GM12865 (cell line): ENCODE results near the gene CLECL1.
A peak's percentile ranks its signal among the peaks of the same experiment; 100 is the strongest.

Experiments
- DNase-seq: peaks from one replicate; pipeline ENCODE4 v3.0.0; 2010; ENCODE audit warnings: low read depth
- H3K4me3 ChIP-seq: 2 replicates; pipeline ENCODE4 v1.5.1; 2011; ENCODE audit warnings: mild to moderate bottlenecking, low read depth, low read length, control low read depth
- CTCF ChIP-seq: IDR thresholded peaks from 2 replicates; pipeline ENCODE4 v1.5.1; 2011; ENCODE audit warnings: low read length, control low read depth, low read depth, inconsistent platforms; ENCODE audit not compliant: insufficient read depth; ENCODE audit errors: missing control alignments

The CLECL1 gene

GRCh38 chr12:9752145-9752933 is 19.4 kb upstream of the CLECL1 start:
- H3K4me3 ChIP-seq: no peak overlapping the region
- TF ChIP-seq CTCF: no peak
- no peak for DNase-seq

GRCh38 chr12:9751204-9752144 is 18.6 kb upstream of the CLECL1 start:
- TF ChIP-seq CTCF: peak; percentile 38
- H3K4me3 ChIP-seq: no peak overlapping the region
- DNase-seq: peak; percentile 43

- DNase-seq: peak; percentile 82
- H3K4me3 ChIP-seq: no peak overlapping the region
- TF ChIP-seq CTCF: peak; percentile 68
Measured at GRCh38 chr12:9750276-9751203, 17.6 kb upstream of the CLECL1 start.

GRCh38 chr12:9749640-9750039 is 16.7 kb upstream of the CLECL1 start:
- no peak overlapping the region for H3K4me3 ChIP-seq
- no peak for DNase-seq
- TF ChIP-seq CTCF: no peak

GRCh38 chr12:9745199-9745598 is 12.3 kb upstream of the CLECL1 start:
- no peak for DNase-seq
- TF ChIP-seq CTCF: no peak
- no peak overlapping the region for H3K4me3 ChIP-seq

GRCh38 chr12:9742661-9743060 is 9.8 kb upstream of the CLECL1 start:
- peak; percentile 58 for DNase-seq
- H3K4me3 ChIP-seq: no peak overlapping the region
- TF ChIP-seq CTCF: no peak
